GM23248 (cell line): ENCODE measurements around the gene CGNL1. TPM values are rescaled to one million over a fixed set of nuclear protein-coding genes. Genes with fewer than 3 reads are reported as not detected.
A peak's percentile ranks its signal among the peaks of the same experiment; 100 is the strongest.

Experiments
- DNase-seq: peaks from one replicate; pipeline ENCODE4 v3.0.0-alpha.2; 2015
- H2AFZ ChIP-seq: fragments of 200-600 bp; sonication (generic); 2 replicates; pipeline ENCODE4 v1.6.1; 2016; ENCODE audit warnings: antibody characterized with exemption
- H3F3A ChIP-seq: fragments of 200-600 bp; sonication (generic); 2 replicates; pipeline ENCODE4 v1.6.1; 2016; ENCODE audit warnings: mild to moderate bottlenecking, antibody characterized with exemption, mixed run types; ENCODE audit not compliant: insufficient read depth
- H3K27ac ChIP-seq: fragments of 200-600 bp; sonication (generic); 2 replicates; pipeline ENCODE4 v1.5.1; 2016; ENCODE audit warnings: mild to moderate bottlenecking
- H3K27me3 ChIP-seq: fragments of 200-600 bp; sonication (generic); replicated peaks from 2 replicates; pipeline ENCODE4 v1.6.1; 2016; ENCODE audit warnings: mild to moderate bottlenecking; ENCODE audit not compliant: insufficient read depth
- H3K36me3 ChIP-seq: fragments of 200-600 bp; sonication (generic); 2 replicates; pipeline ENCODE4 v1.6.1; 2016; ENCODE audit warnings: low read depth, mild to moderate bottlenecking
- H3K4me1 ChIP-seq: fragments of 200-600 bp; sonication (generic); 2 replicates; pipeline ENCODE4 v1.6.1; 2016; ENCODE audit warnings: mild to moderate bottlenecking; ENCODE audit not compliant: insufficient read depth
- H3K4me2 ChIP-seq: fragments of 200-600 bp; sonication (generic); one replicate; pipeline ENCODE4 v1.6.1; 2016; ENCODE audit warnings: mild to moderate bottlenecking; ENCODE audit not compliant: unreplicated experiment
- H3K4me3 ChIP-seq: fragments of 200-600 bp; sonication (generic); 2 replicates; pipeline ENCODE4 v1.5.1; 2016; ENCODE audit warnings: mild to moderate bottlenecking
- H3K79me2 ChIP-seq: fragments of 200-600 bp; sonication (generic); 2 replicates; pipeline ENCODE4 v1.6.1; 2016; ENCODE audit warnings: mild to moderate bottlenecking; ENCODE audit not compliant: insufficient read depth
- H3K9ac ChIP-seq: fragments of 200-600 bp; sonication (generic); 2 replicates; pipeline ENCODE4 v1.6.1; 2016; ENCODE audit warnings: mild to moderate bottlenecking
- H3K9me2 ChIP-seq: fragments of 200-600 bp; sonication (generic); 2 replicates; pipeline ENCODE4 v1.6.1; 2016; ENCODE audit warnings: mixed run types, mild to moderate bottlenecking, moderate library complexity; ENCODE audit not compliant: insufficient read depth
- H3K9me3 ChIP-seq: fragments of 200-600 bp; sonication (generic); one replicate; pipeline ENCODE4 v1.6.1; 2017; ENCODE audit warnings: low read depth
- H4K20me1 ChIP-seq: fragments of 200-600 bp; sonication (generic); 2 replicates; pipeline ENCODE4 v1.6.0; 2016; ENCODE audit not compliant: insufficient read depth
- EZH2 ChIP-seq: fragments of 200-600 bp; sonication (generic); IDR thresholded peaks from 2 replicates; pipeline ENCODE4 v1.6.1; 2018; ENCODE audit warnings: antibody characterized with exemption, mild to moderate bottlenecking; ENCODE audit not compliant: insufficient read depth, poor library complexity, severe bottlenecking
- EZH2phosphoT487 ChIP-seq: fragments of 200-600 bp; sonication (generic); IDR thresholded peaks from 2 replicates; pipeline ENCODE4 v1.6.1; 2018; ENCODE audit warnings: antibody characterized with exemption, moderate library complexity, mild to moderate bottlenecking, low read depth; ENCODE audit not compliant: insufficient read depth
- WGBS, 2 experiments: methylation state at CpG; one replicate each; pipeline ENCODE4 v1.1.6; 2015 to 2017; ENCODE audit warnings: low lambda C conversion rate in 2 of 2, low coverage in 1 of 2; ENCODE audit errors: missing lambda C conversion rate in 2 of 2; 5-methylcytosine and 5-hydroxymethylcytosine counted together
- in situ Hi-C: fragments of 300-500 bp; cut with MboI; formaldehyde crosslinking; loops from 2 replicates; pipeline ENCODE4 v1.15.0; 2020
- polyA plus RNA-seq: library from polyadenylated mRNA; unstranded; fragments of >200 nt; fragmentation: Nextera tagmentation; extraction: Ambion mirVana; gene quantifications from 2 replicates; pipeline ENCODE4 v1.2.1, GENCODE V29; 2016
- total RNA-seq: library from RNA; depleted of rRNA; stranded (reverse); fragments of >200 nt; shearing (Covaris generic); gene quantifications from 2 replicates; pipeline ENCODE4 v1.2.3, GENCODE V29; 2014

The CGNL1 gene
- total and polyA plus RNA-seq, 2 experiments from 2014 or later = 0.11 TPM

- H3K27me3 ChIP-seq = no peaks in the 10 kb centered on the region
- H3K9me2 ChIP-seq = no peaks in the 10 kb centered on the region
- no peaks in the 10 kb centered on the region for H3K36me3 ChIP-seq
- WGBS, 2 experiments = 89 to 91% methylated on average over 5 of the region's 5 CpGs
- no peak for TF ChIP-seq EZH2
- no peak for TF ChIP-seq EZH2phosphoT487
- no peak overlapping the region for H3K27ac ChIP-seq
- no peaks in the 10 kb centered on the region for H4K20me1 ChIP-seq
- no peaks in the 10 kb centered on the region for H3K4me1 ChIP-seq
- in situ Hi-C loops = no loop called here
- H3K79me2 ChIP-seq = no peaks in the 10 kb centered on the region
- H3K9me3 ChIP-seq = no peaks in the 10 kb centered on the region
- H2AFZ ChIP-seq = no peak overlapping the region
- no peak overlapping the region for H3K4me2 ChIP-seq
- H3F3A ChIP-seq = no peaks in the 10 kb centered on the region
- H3K4me3 ChIP-seq = no peak overlapping the region
- DNase-seq = no peak
- no peak overlapping the region for H3K9ac ChIP-seq
These were observed 37.0 kb upstream of the CGNL1 start for GRCh38 chr15:57339321-57339720.

GRCh38 chr15:57340682-57341259, 35.5 kb upstream of the CGNL1 start:
- no peaks in the 10 kb centered on the region for H3K4me1 ChIP-seq
- in situ Hi-C loops = loop anchor here (5.0 kb wide), 1 partner anchor 192 kb away; no protein-coding TSS in a partner anchor
- no peak overlapping the region for H2AFZ ChIP-seq
- WGBS, 2 experiments = 0 to 2% methylated on average over 5 of the region's 5 CpGs
- H3K79me2 ChIP-seq = no peaks in the 10 kb centered on the region
- no peak overlapping the region for H3K4me2 ChIP-seq
- H3K4me3 ChIP-seq = no peak overlapping the region
- no peak overlapping the region for H3K27ac ChIP-seq
- no peaks in the 10 kb centered on the region for H3K9me3 ChIP-seq
- no peak overlapping the region for H3K9ac ChIP-seq
- H4K20me1 ChIP-seq = no peaks in the 10 kb centered on the region
- no peaks in the 10 kb centered on the region for H3F3A ChIP-seq
- H3K36me3 ChIP-seq = no peaks in the 10 kb centered on the region
- DNase-seq = peak; percentile 66
- no peaks in the 10 kb centered on the region for H3K9me2 ChIP-seq
- TF ChIP-seq EZH2 (no peak), EZH2phosphoT487 (no peak)
- no peaks in the 10 kb centered on the region for H3K27me3 ChIP-seq

- Histone ChIP-seq H3K79me2 (no peaks in the 10 kb centered on the region), H3K4me3 (no peak overlapping the region), H3K27me3 (no peaks in the 10 kb centered on the region), H3K9ac (no peak overlapping the region), H3K9me2 (no peaks in the 10 kb centered on the region), H3K9me3 (no peaks in the 10 kb centered on the region), H4K20me1 (no peaks in the 10 kb centered on the region), H3K4me2 (no peak overlapping the region), H3F3A (no peaks in the 10 kb centered on the region), H3K36me3 (no peaks in the 10 kb centered on the region), H3K4me1 (no peaks in the 10 kb centered on the region), H2AFZ (no peak overlapping the region), H3K27ac (no peak overlapping the region)
- no peak for TF ChIP-seq EZH2phosphoT487
- TF ChIP-seq EZH2 = no peak
- in situ Hi-C loops = loop anchor here (5.0 kb wide), 1 partner anchor 189 kb away; no protein-coding TSS in a partner anchor
- 89 to 91% methylated on average over 7 of the region's 7 CpGs for WGBS, 2 experiments
- no peak for DNase-seq
These were observed 33.3 kb upstream of the CGNL1 start for GRCh38 chr15:57343048-57343447.

- no peak for TF ChIP-seq EZH2
- no peak for TF ChIP-seq EZH2phosphoT487
- Histone ChIP-seq H4K20me1 (no peaks in the 10 kb centered on the region), H3K9ac (no peak overlapping the region), H3K79me2 (no peaks in the 10 kb centered on the region), H3K36me3 (no peaks in the 10 kb centered on the region), H3K4me1 (no peaks in the 10 kb centered on the region), H3K4me3 (no peak overlapping the region), H2AFZ (no peak overlapping the region), H3K27ac (no peak overlapping the region), H3F3A (no peaks in the 10 kb centered on the region), H3K9me2 (no peaks in the 10 kb centered on the region), H3K27me3 (no peaks in the 10 kb centered on the region), H3K9me3 (no peaks in the 10 kb centered on the region), H3K4me2 (no peak overlapping the region)
- in situ Hi-C loops = loop anchor here (5.0 kb wide), 1 partner anchor 189 kb away; no protein-coding TSS in a partner anchor
- WGBS, 2 experiments = 78 to 82% methylated on average over 6 of the region's 6 CpGs
- no peak for DNase-seq
These were observed 32.8 kb upstream of the CGNL1 start for GRCh38 chr15:57343498-57343897.
